PC-9 (cell line): ENCODE data around the gene NRGN. TPM values are rescaled to one million over a fixed set of nuclear protein-coding genes. Genes with fewer than 3 reads are reported as not detected.

ENCODE experiments used
- BruUV-seq: library from RNA; stranded (reverse); fragments of 400-500 nt; replicated peaks from 2 replicates; lab custom pipeline; 2021; lab: Mats Ljungman, UMichigan
- CTCF ChIA-PET: fragments of 300-600 bp; sonication (Branson Sonifier 250); formaldehyde crosslinking; loops from one replicate; lab custom pipeline; 2022; ENCODE audit warnings: antibody characterized with exemption; lab: Charles Lee
- POLR2A ChIA-PET: fragments of 300-600 bp; sonication (Branson Sonifier 250); formaldehyde crosslinking; loops from one replicate; lab custom pipeline; 2022; ENCODE audit warnings: antibody characterized with exemption; ENCODE audit not compliant: unreplicated experiment; lab: Charles Lee
- DNase-seq, 2 experiments: peaks; one replicate each; pipeline versions ENCODE4 v3.0.0 to v3.0.0-alpha.2; 2015 to 2022; ENCODE audit warnings: mixed read lengths in 1 of 2
- H2AFZ ChIP-seq: fragments of 200-600 bp; sonication (generic); 2 replicates; pipeline ENCODE4 v1.8.1; 2017; ENCODE audit warnings: antibody characterized with exemption
- H3F3A ChIP-seq: fragments of 200-600 bp; sonication (generic); 2 replicates; pipeline ENCODE4 v1.8.1; 2017; ENCODE audit warnings: antibody characterized with exemption, mild to moderate bottlenecking, low read depth; ENCODE audit not compliant: insufficient read depth
- H3K27ac ChIP-seq: fragments of 200-600 bp; sonication (generic); 2 replicates; pipeline ENCODE4 v1.6.1; 2016; ENCODE audit warnings: mixed run types
- H3K27me3 ChIP-seq: fragments of 200-600 bp; sonication (generic); 2 replicates; pipeline ENCODE4 v1.6.1; 2016; ENCODE audit warnings: low read depth, mixed run types; ENCODE audit not compliant: insufficient read depth
- H3K36me3 ChIP-seq: fragments of 200-600 bp; sonication (generic); 2 replicates; pipeline ENCODE4 v1.6.1; 2016; ENCODE audit warnings: low read depth, mixed run types
- H3K4me1 ChIP-seq: fragments of 200-600 bp; sonication (generic); replicated peaks from 2 replicates; pipeline ENCODE4 v1.6.1; 2016; ENCODE audit warnings: mixed run types; ENCODE audit not compliant: insufficient read depth
- H3K4me2 ChIP-seq: fragments of 200-600 bp; sonication (generic); 2 replicates; pipeline ENCODE4 v1.6.1; 2017; ENCODE audit warnings: mixed run types
- H3K4me3 ChIP-seq: fragments of 200-600 bp; sonication (generic); 2 replicates; pipeline ENCODE4 v1.6.1; 2016; ENCODE audit warnings: mixed run types
- H3K79me2 ChIP-seq: fragments of 200-600 bp; sonication (generic); 2 replicates; pipeline ENCODE4 v1.6.1; 2017; ENCODE audit warnings: low read depth, mixed run types
- H3K9me2 ChIP-seq: fragments of 200-600 bp; sonication (generic); 2 replicates; pipeline ENCODE4 v1.8.1; 2017; ENCODE audit warnings: mild to moderate bottlenecking; ENCODE audit not compliant: insufficient read depth
- H3K9me3 ChIP-seq: fragments of 200-600 bp; sonication (generic); 2 replicates; pipeline ENCODE4 v1.8.1; 2016; ENCODE audit warnings: low read depth; ENCODE audit not compliant: insufficient read depth
- H4K20me1 ChIP-seq: fragments of 200-600 bp; sonication (generic); 2 replicates; pipeline ENCODE4 v1.8.1; 2017; ENCODE audit not compliant: insufficient read depth
- EZH2 ChIP-seq: fragments of 200-600 bp; sonication (generic); IDR thresholded peaks from 2 replicates; pipeline ENCODE4 v1.8.0; 2017; ENCODE audit warnings: antibody characterized with exemption, low read depth
- intact Hi-C: fragments of 100-400 bp; cut with micrococcal nuclease; formaldehyde crosslinking; loops from one replicate; pipeline ENCODE4 v1.10.0; 2022; ENCODE audit not compliant: unreplicated experiment
- total RNA-seq: library from RNA; stranded (reverse); gene quantifications from 2 replicates; pipeline ENCODE4 v1.2.3, GENCODE V29; 2021
- TF ChIP-seq, protein P1 (sequence below): fragments of 200-600 bp; sonication (generic); conservative IDR thresholded peaks from 2 replicates; pipeline ENCODE4 v1.6.1; 2017; ENCODE audit warnings: mixed run types, antibody characterized with exemption, mild to moderate bottlenecking, moderate library complexity

NRGN gene
- total RNA-seq, 1 experiment from 2014 or later: 10.2 TPM

DNA sequence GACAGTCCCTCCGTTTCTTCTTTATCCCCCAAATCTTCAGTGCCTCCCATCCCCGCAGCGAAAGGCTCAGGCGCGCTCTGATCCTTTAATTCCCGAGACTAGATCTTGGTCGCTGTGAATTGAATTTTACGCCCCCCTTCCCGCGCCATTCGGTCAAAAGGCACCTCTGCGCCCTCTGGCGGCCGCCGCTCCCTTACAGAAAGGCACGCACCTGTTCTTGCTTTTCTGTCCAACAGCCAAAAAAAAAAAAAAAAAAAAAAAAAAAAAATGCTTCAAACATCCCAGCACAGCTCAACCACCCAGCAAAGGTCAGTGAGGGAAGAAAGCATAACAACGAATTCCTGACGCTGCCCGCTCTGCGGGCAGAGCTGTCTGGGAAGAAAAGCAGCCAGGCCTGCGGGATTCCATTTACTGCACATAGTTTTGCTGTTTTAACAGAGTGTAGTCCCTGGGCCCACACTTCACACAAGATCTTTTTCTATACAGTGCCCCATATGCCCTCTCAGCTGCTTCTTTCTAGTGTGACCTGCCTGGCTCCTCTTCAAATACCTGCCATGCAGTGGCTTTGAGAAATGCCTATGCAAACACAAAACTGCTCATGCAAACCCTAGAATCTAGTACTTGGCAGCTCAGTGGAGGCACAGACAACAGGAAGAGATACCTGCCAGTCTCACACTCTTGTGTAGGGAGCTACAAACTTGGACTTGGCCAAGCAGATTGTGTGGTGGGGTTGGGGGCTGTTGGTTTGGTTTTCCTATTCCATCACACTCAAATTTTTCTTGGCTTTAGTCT is 23.6 kb downstream of the NRGN start:
- peaks cover 29% of the 10 kb centered on the region for H3K4me1 ChIP-seq
- H3K27me3 ChIP-seq: no peaks in the 10 kb centered on the region
- ChIA-PET POLR2A (interaction anchor here (0.5 to 1.3 kb wide), 4 partner anchors 15 to 829 kb away, joined by 4 to 16 read pairs (median 8); partner anchors contain the start of genes SPA17 and STT3A), CTCF (interaction anchor here (0.6 to 2.2 kb wide), 12 partner anchors 11 to 102 kb away, joined by 3 to 21 read pairs (median 11); partner anchors contain the start of genes SIAE and SPA17)
- no TSS peak for BruUV-seq
- intact Hi-C loops: loop anchor here (1.0 to 2.0 kb wide), 6 partner anchors 17 to 94 kb away; partner anchors contain the start of genes SIAE and SPA17
- H4K20me1 ChIP-seq: no peaks in the 10 kb centered on the region
- H3K79me2 ChIP-seq: peaks cover 32% of the 10 kb centered on the region; the same call in 1 of the 2 replicates
- H3K4me2 ChIP-seq: peak overlapping the region; percentile 91
- H3F3A ChIP-seq: peaks cover 13% of the 10 kb centered on the region
- H3K36me3 ChIP-seq: peaks cover 13% of the 10 kb centered on the region; the same call in 1 of the 2 replicates
- H3K9me3 ChIP-seq: no peaks in the 10 kb centered on the region
- H3K9me2 ChIP-seq: no peaks in the 10 kb centered on the region
- peak overlapping the region; percentile 90 for H2AFZ ChIP-seq
- TF ChIP-seq, protein P1, sequence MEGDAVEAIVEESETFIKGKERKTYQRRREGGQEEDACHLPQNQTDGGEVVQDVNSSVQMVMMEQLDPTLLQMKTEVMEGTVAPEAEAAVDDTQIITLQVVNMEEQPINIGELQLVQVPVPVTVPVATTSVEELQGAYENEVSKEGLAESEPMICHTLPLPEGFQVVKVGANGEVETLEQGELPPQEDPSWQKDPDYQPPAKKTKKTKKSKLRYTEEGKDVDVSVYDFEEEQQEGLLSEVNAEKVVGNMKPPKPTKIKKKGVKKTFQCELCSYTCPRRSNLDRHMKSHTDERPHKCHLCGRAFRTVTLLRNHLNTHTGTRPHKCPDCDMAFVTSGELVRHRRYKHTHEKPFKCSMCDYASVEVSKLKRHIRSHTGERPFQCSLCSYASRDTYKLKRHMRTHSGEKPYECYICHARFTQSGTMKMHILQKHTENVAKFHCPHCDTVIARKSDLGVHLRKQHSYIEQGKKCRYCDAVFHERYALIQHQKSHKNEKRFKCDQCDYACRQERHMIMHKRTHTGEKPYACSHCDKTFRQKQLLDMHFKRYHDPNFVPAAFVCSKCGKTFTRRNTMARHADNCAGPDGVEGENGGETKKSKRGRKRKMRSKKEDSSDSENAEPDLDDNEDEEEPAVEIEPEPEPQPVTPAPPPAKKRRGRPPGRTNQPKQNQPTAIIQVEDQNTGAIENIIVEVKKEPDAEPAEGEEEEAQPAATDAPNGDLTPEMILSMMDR: peak; percentile 82
- no peak for TF ChIP-seq EZH2
- peak overlapping the region; percentile 56 for H3K27ac ChIP-seq
- H3K4me3 ChIP-seq: peak overlapping the region; percentile 98
- DNase-seq: peak; percentile 90

DNA sequence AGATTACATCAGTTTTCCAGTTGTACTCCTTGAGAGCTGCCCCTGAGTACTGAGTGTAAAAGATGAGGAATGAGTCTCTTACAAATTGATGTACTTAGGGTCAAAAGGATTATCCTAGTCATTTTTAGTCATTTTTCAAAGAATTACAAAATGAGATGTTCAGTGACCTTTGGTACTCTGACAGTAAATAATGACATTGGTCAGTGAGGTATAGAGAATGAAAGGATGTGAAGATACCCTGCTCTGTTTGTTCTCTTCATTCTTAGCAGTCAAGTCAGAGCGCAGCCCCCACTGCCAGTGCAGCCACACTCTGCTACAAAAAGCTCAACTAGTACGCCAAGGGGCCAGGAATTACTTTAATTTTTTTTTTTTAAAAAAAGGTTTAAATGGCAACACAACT is 26.4 kb downstream of the NRGN start:
- H3K9me3 ChIP-seq: no peaks in the 10 kb centered on the region

DNA sequence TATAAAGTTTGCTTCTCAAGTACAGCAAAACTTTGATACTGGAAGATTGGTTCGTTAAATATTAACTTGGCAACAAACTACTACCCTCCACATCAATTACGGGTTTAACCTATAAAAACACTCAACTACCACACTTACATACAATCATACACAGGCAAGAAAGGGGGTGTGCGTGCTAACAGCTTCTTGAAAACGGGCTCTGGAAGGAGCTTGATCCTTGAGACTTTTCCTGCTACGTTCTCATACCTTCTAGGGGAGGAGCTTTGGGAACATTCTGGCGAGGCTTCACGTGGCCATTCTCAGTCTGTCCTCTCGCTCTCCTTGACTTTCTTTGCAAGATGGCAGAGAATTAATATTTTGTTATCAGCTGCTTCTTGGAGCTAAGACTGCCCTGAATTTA is 29.2 kb downstream of the NRGN start:
- POLR2A ChIA-PET: no interaction called here
- intact Hi-C loops: no loop called here

More for the DNA sequence above, 26.4 kb downstream of the NRGN start:
- Histone ChIP-seq H2AFZ (no peak overlapping the region), H3K4me2 (no peak overlapping the region), H3K9me2 (no peaks in the 10 kb centered on the region), H3K36me3 (peaks cover 17% of the 10 kb centered on the region; the same call in 1 of the 2 replicates), H3K4me3 (no peak overlapping the region), H3K4me1 (peaks cover 52% of the 10 kb centered on the region), H3K79me2 (peaks cover 26% of the 10 kb centered on the region; the same call in 1 of the 2 replicates), H3K27ac (no peak overlapping the region), H3F3A (peaks cover 42% of the 10 kb centered on the region), H4K20me1 (no peaks in the 10 kb centered on the region), H3K27me3 (no peaks in the 10 kb centered on the region)
- ChIA-PET POLR2A (no interaction called here), CTCF (no interaction called here)
- no peak for DNase-seq
- intact Hi-C loops: no loop called here
- no peak for TF ChIP-seq EZH2
- TF ChIP-seq, protein P1: no peak
- no TSS peak for BruUV-seq

More for the DNA sequence above, 29.2 kb downstream of the NRGN start:
- Histone ChIP-seq H3K4me3 (no peak overlapping the region), H3K9me3 (no peaks in the 10 kb centered on the region), H3K36me3 (peaks cover 19% of the 10 kb centered on the region; the same call in 1 of the 2 replicates), H3K4me2 (peak overlapping the region; percentile 49), H3K27me3 (no peaks in the 10 kb centered on the region), H3K4me1 (peaks cover 52% of the 10 kb centered on the region), H3K27ac (peak overlapping the region; percentile 72), H3K9me2 (no peaks in the 10 kb centered on the region), H2AFZ (no peak overlapping the region), H3K79me2 (peaks cover 25% of the 10 kb centered on the region; the same call in 1 of the 2 replicates), H3F3A (peaks cover 48% of the 10 kb centered on the region), H4K20me1 (no peaks in the 10 kb centered on the region)
- DNase-seq: no peak
- no TSS peak for BruUV-seq
- CTCF ChIA-PET: no interaction called here
- TF ChIP-seq, protein P1: no peak
- TF ChIP-seq EZH2: no peak
